ENCODE results near the gene TCHP.

TCHP gene

GRCh38 chr12:109871668-109872314 lies 28.3 kb upstream of the TCHP start:
- no peak overlapping the region for H2AFZ ChIP-seq (ENCODE audit: low read length)
- no peak overlapping the region for H3K4me3 ChIP-seq (ENCODE audit: low read length, poor library complexity, severe bottlenecking)
- H3K79me2 ChIP-seq (ENCODE audit: insufficient read depth, low read length), result peaks cover 29% of the 10 kb centered on the region; the same call in 1 of the 2 replicates
- H4K20me1 ChIP-seq (ENCODE audit: insufficient read depth, low read length, poor library complexity, severe bottlenecking), result peaks cover 6% of the 10 kb centered on the region
- H3K9ac ChIP-seq (ENCODE audit: low read depth, low read length, poor library complexity, severe bottlenecking), result no peak overlapping the region
- TF ChIP-seq EZH2phosphoT487 (IDR thresholded peaks at IDR 0.05; ENCODE audit: borderline replicate concordance), result no peak
- no peak for TF ChIP-seq CTCF (conservative IDR thresholded peaks at IDR 0.05; ENCODE audit: low read length)
- no peaks in the 10 kb centered on the region for H3K36me3 ChIP-seq (ENCODE audit: insufficient read depth, low read length)
- H3K4me1 ChIP-seq (ENCODE audit: insufficient read depth, low read length, poor library complexity, severe bottlenecking), result peaks cover 34% of the 10 kb centered on the region
- H3K9me3 ChIP-seq (ENCODE audit: insufficient read depth, low read depth, low read length), result no peaks in the 10 kb centered on the region
- no peaks in the 10 kb centered on the region for H3F3A ChIP-seq (ENCODE audit: low read depth)
- H3K4me2 ChIP-seq (ENCODE audit: low read depth, low read length, poor library complexity, severe bottlenecking), result no peak overlapping the region
- H3K27me3 ChIP-seq (ENCODE audit: insufficient read depth, low read length, poor library complexity, severe bottlenecking), result no peaks in the 10 kb centered on the region
- no peaks in the 10 kb centered on the region for H3K9me2 ChIP-seq (replicated peaks; ENCODE audit: low read depth, low read length)

DNA sequence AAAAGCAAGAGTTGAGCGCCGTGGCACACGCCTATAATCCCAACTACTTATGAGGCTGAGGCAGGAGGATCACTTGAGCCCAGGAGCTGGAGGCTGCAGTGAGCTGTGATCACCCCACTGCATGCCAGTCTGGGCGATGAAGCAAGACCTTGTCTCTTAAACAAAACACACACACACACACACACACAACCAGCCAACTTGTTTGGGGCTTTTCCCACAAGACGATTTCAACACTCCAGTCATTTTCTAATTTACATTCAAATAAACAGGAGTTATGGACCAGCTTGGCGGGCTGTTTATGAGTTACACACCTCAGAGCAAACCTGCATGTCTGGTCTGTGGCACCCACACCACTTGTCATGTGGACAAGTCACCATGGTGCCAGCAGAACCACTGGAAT lies 26.4 kb upstream of the TCHP start:
- Histone ChIP-seq H3K4me1 (ENCODE audit: insufficient read depth, low read length, poor library complexity, severe bottlenecking) (peaks cover 50% of the 10 kb centered on the region), H3K27me3 (ENCODE audit: insufficient read depth, low read length, poor library complexity, severe bottlenecking) (no peaks in the 10 kb centered on the region), H2AFZ (ENCODE audit: low read length) (no peak overlapping the region), H3K9me2 (replicated peaks; ENCODE audit: low read depth, low read length) (no peaks in the 10 kb centered on the region), H3F3A (ENCODE audit: low read depth) (no peaks in the 10 kb centered on the region), H3K4me2 (ENCODE audit: low read depth, low read length, poor library complexity, severe bottlenecking) (no peak overlapping the region), H4K20me1 (ENCODE audit: insufficient read depth, low read length, poor library complexity, severe bottlenecking) (peaks cover 6% of the 10 kb centered on the region), H3K36me3 (ENCODE audit: insufficient read depth, low read length) (no peaks in the 10 kb centered on the region), H3K9ac (ENCODE audit: low read depth, low read length, poor library complexity, severe bottlenecking) (no peak overlapping the region), H3K9me3 (ENCODE audit: insufficient read depth, low read depth, low read length) (no peaks in the 10 kb centered on the region), H3K4me3 (ENCODE audit: low read length, poor library complexity, severe bottlenecking) (no peak overlapping the region), H3K79me2 (ENCODE audit: insufficient read depth, low read length) (peaks cover 41% of the 10 kb centered on the region)
- TF ChIP-seq CTCF (conservative IDR thresholded peaks at IDR 0.05; ENCODE audit: low read length) (no peak), EZH2phosphoT487 (IDR thresholded peaks at IDR 0.05; ENCODE audit: borderline replicate concordance) (no peak)

GRCh38 chr12:109875572-109876131 lies 24.4 kb upstream of the TCHP start:
- Histone ChIP-seq H3K9ac (ENCODE audit: low read depth, low read length, poor library complexity, severe bottlenecking) (no peak overlapping the region), H3K4me1 (ENCODE audit: insufficient read depth, low read length, poor library complexity, severe bottlenecking) (peaks cover 59% of the 10 kb centered on the region), H2AFZ (ENCODE audit: low read length) (no peak overlapping the region), H3K9me2 (replicated peaks; ENCODE audit: low read depth, low read length) (no peaks in the 10 kb centered on the region), H3K9me3 (ENCODE audit: insufficient read depth, low read depth, low read length) (no peaks in the 10 kb centered on the region), H3K4me2 (ENCODE audit: low read depth, low read length, poor library complexity, severe bottlenecking) (peak overlapping the region; percentile 45), H4K20me1 (ENCODE audit: insufficient read depth, low read length, poor library complexity, severe bottlenecking) (peaks cover 6% of the 10 kb centered on the region), H3K79me2 (ENCODE audit: insufficient read depth, low read length) (peaks cover 54% of the 10 kb centered on the region), H3K27me3 (ENCODE audit: insufficient read depth, low read length, poor library complexity, severe bottlenecking) (no peaks in the 10 kb centered on the region), H3F3A (ENCODE audit: low read depth) (no peaks in the 10 kb centered on the region), H3K4me3 (ENCODE audit: low read length, poor library complexity, severe bottlenecking) (no peak overlapping the region), H3K36me3 (ENCODE audit: insufficient read depth, low read length) (no peaks in the 10 kb centered on the region)
- no peak for TF ChIP-seq EZH2phosphoT487 (IDR thresholded peaks at IDR 0.05; ENCODE audit: borderline replicate concordance)
- TF ChIP-seq CTCF (conservative IDR thresholded peaks at IDR 0.05; ENCODE audit: low read length), result no peak
